HepG2 (cell line): ENCODE data around the gene NME4. TPM values are rescaled to one million over a fixed set of nuclear protein-coding genes. Genes with fewer than 3 reads are reported as not detected.

Experiments
- E2F5 ChIP-seq: sonication (generic); formaldehyde crosslinking; conservative IDR thresholded peaks from 2 replicates; pipeline ENCODE4 v1.4.0; 2020; ENCODE audit warnings: missing genetic modification reagents
- FOXP1 ChIP-seq, 2 experiments: fragments of 450-650 bp in 1 of 2; IDR thresholded peaks; 2 replicates each; pipeline ENCODE4 v1.6.1; 2017 to 2018; ENCODE audit warnings: antibody characterized with exemption in 1 of 2
- GZF1 ChIP-seq: sonication (generic); formaldehyde crosslinking; IDR thresholded peaks from 2 replicates; pipeline ENCODE4 v1.5.1; 2020; ENCODE audit warnings: mild to moderate bottlenecking, missing genetic modification reagents
- KDM3A ChIP-seq: IDR thresholded peaks from 2 replicates; pipeline ENCODE4 v1.6.1; 2018; ENCODE audit warnings: low read depth, missing compliant biosample characterization
- KLF13 ChIP-seq: sonication (generic); formaldehyde crosslinking; IDR thresholded peaks from 2 replicates; pipeline ENCODE4 v1.4.0; 2020; ENCODE audit warnings: mild to moderate bottlenecking, missing genetic modification reagents
- POLR2A ChIP-seq, 2 experiments: IDR thresholded peaks; 2 replicates each; pipeline ENCODE4 v1.6.1; 2011; ENCODE audit warnings: low read depth in 2 of 2, low read length in 2 of 2, mild to moderate bottlenecking in 1 of 2, moderate library complexity in 1 of 2; ENCODE audit not compliant: insufficient read depth in 1 of 2
- RORA ChIP-seq: sonication (generic); formaldehyde crosslinking; IDR thresholded peaks from 2 replicates; pipeline ENCODE4 v1.5.0; 2020; ENCODE audit warnings: mild to moderate bottlenecking, missing genetic modification reagents, moderate library complexity
- THAP9 ChIP-seq: sonication (generic); formaldehyde crosslinking; IDR thresholded peaks from 2 replicates; pipeline ENCODE4; 2020; ENCODE audit warnings: missing genetic modification reagents, mild to moderate bottlenecking, borderline replicate concordance
- ZBTB38 ChIP-seq: sonication (generic); formaldehyde crosslinking; IDR thresholded peaks from 2 replicates; pipeline ENCODE4 v1.5.1; 2020; ENCODE audit warnings: mild to moderate bottlenecking, missing genetic modification reagents
- ZNF281 ChIP-seq: sonication (generic); formaldehyde crosslinking; IDR thresholded peaks from 2 replicates; pipeline ENCODE4 v1.4.0; 2020; ENCODE audit warnings: missing genetic modification reagents, borderline replicate concordance
- ZNF432 ChIP-seq: sonication (generic); formaldehyde crosslinking; IDR thresholded peaks from 2 replicates; pipeline ENCODE4 v1.5.0; 2020; ENCODE audit warnings: missing genetic modification reagents, mild to moderate bottlenecking, borderline replicate concordance
- ZNF496 ChIP-seq: sonication (generic); formaldehyde crosslinking; IDR thresholded peaks from 2 replicates; pipeline ENCODE4 v1.8.1; 2023; ENCODE audit warnings: mild to moderate bottlenecking, moderate library complexity, missing genetic modification reagents; ENCODE audit not compliant: insufficient replicate concordance
- ZNF556 ChIP-seq: sonication (generic); formaldehyde crosslinking; IDR thresholded peaks from 2 replicates; pipeline ENCODE4 v1.4.0; 2020; ENCODE audit warnings: mild to moderate bottlenecking, missing genetic modification reagents, borderline replicate concordance
- ZNF7 ChIP-seq: IDR thresholded peaks from 2 replicates; pipeline ENCODE4 v1.6.1; 2016; ENCODE audit warnings: missing biosample characterization, missing genetic modification reagents
- ZNF83 ChIP-seq: sonication (generic); formaldehyde crosslinking; IDR thresholded peaks from 2 replicates; pipeline ENCODE4 v1.4.0; 2020; ENCODE audit warnings: missing genetic modification reagents, mild to moderate bottlenecking, borderline replicate concordance
- polyA plus RNA-seq, 8 experiments: library from polyadenylated mRNA; depleted of rRNA in 3 of 8; stranded (reverse) in 7 of 8; unstranded in 1 of 8; fragments of >200 nt; fragmentation: Illumina TruSeq in 4 of 8; extraction: Trizol in 4 of 8; gene quantifications; 2 replicates each; pipeline versions ENCODE4 v1.2.1 to v1.2.3, GENCODE V29; 2011 to 2016; ENCODE audit warnings: low read depth in 4 of 8, missing spikeins in 1 of 8, mixed read lengths in 1 of 8; ENCODE audit not compliant: insufficient read depth in 1 of 8
- total RNA-seq, 5 experiments: library from RNA; depleted of rRNA; stranded (reverse); fragments of >200 nt; fragmentation: Illumina TruSeq; extraction: Trizol; gene quantifications; 2 replicates each; pipeline ENCODE4 v1.2.3, GENCODE V29; 2016; ENCODE audit warnings: low read depth in 1 of 5
- TF ChIP-seq, protein P1 (sequence below): sonication (generic); formaldehyde crosslinking; IDR thresholded peaks from 2 replicates; pipeline ENCODE4 v1.5.0; 2020; ENCODE audit warnings: mild to moderate bottlenecking, missing genetic modification reagents, borderline replicate concordance
- TF ChIP-seq, protein P2 (sequence below): sonication (generic); formaldehyde crosslinking; IDR thresholded peaks from 2 replicates; pipeline ENCODE4 v1.4.0; 2020; ENCODE audit warnings: mild to moderate bottlenecking, missing genetic modification reagents

The NME4 gene
- total and polyA plus RNA-seq, 2 of the 13 experiments (the other 11 are each of a cell fraction or from before 2014, with no cell fraction given), result 121 to 263 TPM

GRCh38 chr16:359067-359763 lies 37.8 kb upstream of the NME4 start (continued):
- no peak for TF ChIP-seq ZNF496 (CRISPR knock-in tag)
- TF ChIP-seq, protein P1, sequence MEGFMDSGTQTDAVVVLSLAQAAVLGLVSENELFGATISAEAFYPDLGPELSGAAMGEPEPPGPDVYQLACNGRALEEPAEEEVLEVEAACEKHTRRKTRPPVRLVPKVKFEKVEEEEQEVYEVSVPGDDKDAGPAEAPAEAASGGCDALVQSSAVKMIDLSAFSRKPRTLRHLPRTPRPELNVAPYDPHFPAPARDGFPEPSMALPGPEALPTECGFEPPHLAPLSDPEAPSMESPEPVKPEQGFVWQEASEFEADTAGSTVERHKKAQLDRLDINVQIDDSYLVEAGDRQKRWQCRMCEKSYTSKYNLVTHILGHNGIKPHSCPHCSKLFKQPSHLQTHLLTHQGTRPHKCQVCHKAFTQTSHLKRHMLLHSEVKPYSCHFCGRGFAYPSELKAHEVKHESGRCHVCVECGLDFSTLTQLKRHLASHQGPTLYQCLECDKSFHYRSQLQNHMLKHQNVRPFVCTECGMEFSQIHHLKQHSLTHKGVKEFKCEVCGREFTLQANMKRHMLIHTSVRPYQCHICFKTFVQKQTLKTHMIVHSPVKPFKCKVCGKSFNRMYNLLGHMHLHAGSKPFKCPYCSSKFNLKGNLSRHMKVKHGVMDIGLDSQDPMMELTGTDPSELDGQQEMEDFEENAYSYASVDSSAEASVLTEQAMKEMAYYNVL, result peak; percentile 78
- peak; percentile 64; the same call in 1 of the 2 replicates for TF ChIP-seq KDM3A
- no peak for TF ChIP-seq ZNF7 (CRISPR knock-in tag)
- no peak for TF ChIP-seq KLF13
- peak; percentile 70; the same call in 1 of the 2 replicates for TF ChIP-seq ZNF556 (CRISPR knock-in tag)
- no peak for TF ChIP-seq E2F5 (CRISPR knock-in tag)
- peak; percentile 78; the same call in 1 of the 2 replicates for TF ChIP-seq ZBTB38 (CRISPR knock-in tag)
- TF ChIP-seq FOXP1 (IDR thresholded peaks at IDR 0.05), result no peak
- peak; percentile 44; the same call in 1 of the 2 replicates for TF ChIP-seq FOXP1 (CRISPR knock-in tag; IDR thresholded peaks at IDR 0.05)
- TF ChIP-seq, protein P2, sequence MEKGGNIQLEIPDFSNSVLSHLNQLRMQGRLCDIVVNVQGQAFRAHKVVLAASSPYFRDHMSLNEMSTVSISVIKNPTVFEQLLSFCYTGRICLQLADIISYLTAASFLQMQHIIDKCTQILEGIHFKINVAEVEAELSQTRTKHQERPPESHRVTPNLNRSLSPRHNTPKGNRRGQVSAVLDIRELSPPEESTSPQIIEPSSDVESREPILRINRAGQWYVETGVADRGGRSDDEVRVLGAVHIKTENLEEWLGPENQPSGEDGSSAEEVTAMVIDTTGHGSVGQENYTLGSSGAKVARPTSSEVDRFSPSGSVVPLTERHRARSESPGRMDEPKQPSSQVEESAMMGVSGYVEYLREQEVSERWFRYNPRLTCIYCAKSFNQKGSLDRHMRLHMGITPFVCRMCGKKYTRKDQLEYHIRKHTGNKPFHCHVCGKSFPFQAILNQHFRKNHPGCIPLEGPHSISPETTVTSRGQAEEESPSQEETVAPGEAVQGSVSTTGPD, result peak; percentile 77
- peak; percentile 62; the same call in 1 of the 2 replicates for TF ChIP-seq THAP9 (CRISPR knock-in tag)
- 0 out of 2 replicates have a peak, but pooled peaks have one; percentile 27 for TF ChIP-seq GZF1 (CRISPR knock-in tag)
- TF ChIP-seq RORA (CRISPR knock-in tag), result no peak
- TF ChIP-seq POLR2A (IDR thresholded peaks at IDR 0.05; ENCODE audit: insufficient read depth in 1 of 2, low read depth in 2 of 2, low read length in 2 of 2), result peak in 1 of 2 experiments; percentile 51; a peak in 2 of 4 replicates
- TF ChIP-seq ZNF281 (CRISPR knock-in tag), result 0 out of 2 replicates have a peak, but pooled peaks have one; percentile 38
- no peak for TF ChIP-seq ZNF432 (CRISPR knock-in tag)
- peak; percentile 79; the same call in 1 of the 2 replicates for TF ChIP-seq ZNF83
